GM19372 (cell line): ENCODE measurements around the gene NDUFAF5.

Experiments
- ATAC-seq: cut with Tn5 transposase; IDR thresholded peaks from one replicate; pipeline ENCODE4 v1.9.1; 2021; ENCODE audit warnings: mild to moderate bottlenecking, low read depth, moderate library complexity; ENCODE audit not compliant: unreplicated experiment

NDUFAF5 gene

GRCh38 chr20:13865791-13866351 lies 81.0 kb downstream of the NDUFAF5 start:
- no peak for ATAC-seq

GRCh38 chr20:13868331-13868730 lies 83.5 kb downstream of the NDUFAF5 start:
- ATAC-seq = no peak

- no peak for ATAC-seq
Measured at GRCh38 chr20:13870170-13870748, 85.4 kb downstream of the NDUFAF5 start.
